HG03135 (cell line): Measurements from ENCODE around the gene ZKSCAN3.
"Not testable (repeated sequence)": the region's sequence is repeated elsewhere in the genome, so short reads cannot be mapped to it uniquely, and the experiment has no call there.

Source experiments
- ATAC-seq: cut with Tn5 transposase; IDR thresholded peaks from one replicate; pipeline ENCODE4 v1.9.1; 2021; ENCODE audit warnings: mild to moderate bottlenecking, moderate library complexity; ENCODE audit not compliant: unreplicated experiment

Gene ZKSCAN3

DNA sequence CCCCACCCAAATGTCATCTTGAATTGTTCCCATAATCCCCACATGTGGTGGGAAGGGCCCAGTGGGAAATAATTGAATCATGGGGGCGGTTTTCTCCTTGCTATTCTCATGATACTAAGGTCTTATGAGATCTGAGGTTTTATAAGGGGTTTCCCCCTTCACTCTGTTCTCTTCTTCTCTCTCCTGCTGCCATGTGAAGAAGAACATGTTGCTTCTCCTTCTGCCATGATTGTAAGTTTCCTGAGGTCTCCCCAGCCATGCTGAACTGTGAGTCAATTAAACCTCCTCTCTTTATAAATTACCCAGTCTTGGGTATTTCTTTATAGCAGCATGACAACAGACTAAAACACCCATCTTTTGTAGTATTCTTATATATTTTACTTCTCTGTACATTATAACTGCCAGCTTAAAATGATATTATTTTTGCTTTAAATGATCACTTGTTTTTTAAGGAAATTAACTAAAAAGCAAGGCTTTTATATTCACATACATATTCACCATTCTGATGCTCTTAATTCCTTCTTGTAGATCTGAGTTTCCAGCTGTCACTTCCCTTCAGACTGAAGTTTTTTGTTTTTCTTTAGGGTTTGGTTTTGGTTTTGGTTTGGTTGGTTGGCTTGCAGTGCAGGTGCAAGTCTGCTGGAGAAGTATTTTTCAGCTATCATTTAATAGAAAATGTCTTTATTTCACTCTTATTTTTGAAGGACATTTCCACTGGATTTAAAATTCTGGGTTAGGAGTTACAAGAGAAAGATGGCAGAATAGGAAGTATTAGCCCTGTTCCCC lies 9.2 kb upstream of the ZKSCAN3 start:
- ATAC-seq = no peak

- no peak for ATAC-seq
Observed at GRCh38 chr6:28343898-28344677, 5.7 kb upstream of the ZKSCAN3 start.

- ATAC-seq = no peak
Observed at GRCh38 chr6:28345201-28345600, 4.5 kb upstream of the ZKSCAN3 start.

GRCh38 chr6:28347119-28347518 lies 2.6 kb upstream of the ZKSCAN3 start:
- ATAC-seq = no peak

DNA sequence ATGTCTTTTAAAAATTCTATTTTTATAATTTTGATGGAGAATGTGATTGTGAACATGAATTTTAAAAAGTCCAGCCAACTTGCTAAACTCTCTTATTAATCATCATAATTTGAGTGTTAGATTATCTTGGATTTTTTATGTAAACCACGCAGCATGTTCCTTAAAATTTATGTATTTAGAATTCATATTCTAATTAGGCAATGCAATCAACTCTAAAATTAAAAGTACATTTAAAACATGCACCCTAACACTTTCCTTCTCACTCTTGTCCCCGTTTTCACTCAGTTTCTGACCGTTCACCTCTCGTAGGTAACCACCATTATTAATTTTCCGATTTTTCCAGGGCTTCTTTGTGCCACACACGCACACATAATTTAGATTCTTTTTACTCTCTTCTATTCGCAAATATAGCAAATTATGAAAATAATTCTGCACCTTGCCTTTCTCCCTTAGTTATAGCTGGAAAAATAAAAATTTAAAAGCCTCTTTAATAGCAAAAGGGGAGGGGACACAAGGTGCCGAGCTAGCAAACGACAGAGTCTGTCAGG lies 329 bp upstream of the ZKSCAN3 start:
- no peak for ATAC-seq

DNA sequence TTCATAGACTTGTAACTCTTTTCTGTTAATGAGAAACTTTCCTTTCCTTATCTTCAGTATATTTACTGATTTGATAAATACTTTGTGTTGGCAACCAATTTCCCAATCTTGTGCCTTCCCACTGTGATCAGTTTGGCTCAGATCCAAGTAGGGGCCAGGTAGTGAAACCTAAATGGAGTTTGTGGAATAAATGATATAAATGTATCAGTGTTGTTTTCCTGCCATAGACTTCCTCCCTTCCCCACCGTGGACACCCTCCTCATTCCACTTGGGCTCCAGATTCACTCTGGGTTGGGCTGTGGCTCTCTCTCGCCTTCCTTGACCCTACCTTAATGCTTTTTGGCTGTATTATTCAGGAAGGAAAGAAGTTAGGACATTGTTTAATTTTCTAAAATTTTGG lies 1.3 kb downstream of the ZKSCAN3 start:
- no peak for ATAC-seq

- ATAC-seq = no peak
Observed at GRCh38 chr6:28351493-28351925, 1.8 kb downstream of the ZKSCAN3 start.

GRCh38 chr6:28353356-28353755 lies 3.6 kb downstream of the ZKSCAN3 start:
- ATAC-seq = no peak

- ATAC-seq = no peak
Observed at GRCh38 chr6:28353981-28354676, 4.4 kb downstream of the ZKSCAN3 start.

DNA sequence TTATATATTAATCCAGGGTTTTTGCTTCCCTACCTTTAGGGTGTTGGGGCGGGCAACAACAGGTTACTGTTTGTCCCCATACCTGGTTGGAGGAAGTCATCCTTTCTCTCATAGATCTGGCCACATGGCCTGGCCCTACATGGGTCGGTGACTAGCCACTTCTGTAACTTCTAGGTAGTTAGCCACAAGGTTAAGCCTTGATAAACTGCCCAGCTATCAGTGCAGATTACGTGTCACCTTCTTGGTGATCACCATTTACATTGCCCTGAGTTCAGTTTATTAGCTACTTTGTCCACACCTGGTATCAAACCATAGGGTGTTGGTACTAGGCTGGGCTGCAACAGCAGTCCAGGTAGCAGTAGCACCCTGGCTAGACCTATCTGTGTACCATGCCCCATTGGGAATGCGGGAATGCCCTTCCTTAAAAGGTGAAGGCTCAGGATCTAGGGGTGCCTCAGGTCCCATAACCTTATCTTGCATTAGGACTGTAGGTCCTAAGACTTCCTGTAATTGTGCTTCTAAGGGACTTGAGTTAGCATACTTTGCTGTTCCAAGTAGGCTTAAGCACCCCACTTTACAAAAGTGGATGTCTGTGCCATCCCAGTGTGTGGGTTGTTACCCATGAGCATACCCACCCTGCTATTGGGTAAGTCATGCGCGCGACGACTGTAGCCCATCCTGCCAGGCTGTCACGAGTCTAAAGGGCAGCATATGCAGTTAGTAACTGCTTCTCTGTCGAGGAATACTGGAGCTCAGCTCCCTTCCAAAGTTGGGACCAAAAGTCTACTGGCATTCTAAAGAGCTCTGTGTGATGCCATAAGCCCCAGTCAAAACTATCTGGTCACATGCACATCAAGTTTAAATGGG lies 5.2 kb downstream of the ZKSCAN3 start:
- ATAC-seq = no peak

- ATAC-seq = peak; percentile 63
Observed at GRCh38 chr6:28355743-28356665, 6.3 kb downstream of the ZKSCAN3 start.

- ATAC-seq = no peak
Observed at GRCh38 chr6:28356666-28357020, 6.9 kb downstream of the ZKSCAN3 start.

- no peak for ATAC-seq
Observed at GRCh38 chr6:28357036-28357435, 7.3 kb downstream of the ZKSCAN3 start.

- ATAC-seq = not testable (repeated sequence)
Observed at GRCh38 chr6:28359562-28359961, 9.8 kb downstream of the ZKSCAN3 start.

- no peak for ATAC-seq
Observed at GRCh38 chr6:28360961-28361360, 11.2 kb downstream of the ZKSCAN3 start.

DNA sequence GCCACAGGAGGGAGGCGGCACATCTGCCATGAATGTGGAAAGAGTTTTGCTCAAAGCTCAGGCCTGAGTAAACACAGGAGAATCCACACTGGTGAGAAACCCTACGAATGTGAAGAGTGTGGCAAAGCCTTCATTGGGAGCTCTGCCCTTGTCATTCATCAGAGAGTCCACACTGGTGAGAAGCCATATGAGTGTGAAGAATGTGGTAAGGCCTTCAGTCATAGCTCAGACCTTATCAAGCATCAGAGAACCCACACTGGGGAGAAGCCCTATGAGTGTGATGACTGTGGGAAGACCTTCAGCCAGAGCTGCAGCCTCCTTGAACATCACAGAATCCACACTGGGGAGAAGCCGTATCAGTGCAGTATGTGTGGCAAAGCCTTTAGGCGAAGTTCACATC lies 15.8 kb downstream of the ZKSCAN3 start:
- ATAC-seq = not testable (repeated sequence)

- no peak for ATAC-seq
Observed at GRCh38 chr6:28368522-28368921, 18.8 kb downstream of the ZKSCAN3 start.

- no peak for ATAC-seq
Observed at GRCh38 chr6:28369463-28369862, 19.7 kb downstream of the ZKSCAN3 start.

DNA sequence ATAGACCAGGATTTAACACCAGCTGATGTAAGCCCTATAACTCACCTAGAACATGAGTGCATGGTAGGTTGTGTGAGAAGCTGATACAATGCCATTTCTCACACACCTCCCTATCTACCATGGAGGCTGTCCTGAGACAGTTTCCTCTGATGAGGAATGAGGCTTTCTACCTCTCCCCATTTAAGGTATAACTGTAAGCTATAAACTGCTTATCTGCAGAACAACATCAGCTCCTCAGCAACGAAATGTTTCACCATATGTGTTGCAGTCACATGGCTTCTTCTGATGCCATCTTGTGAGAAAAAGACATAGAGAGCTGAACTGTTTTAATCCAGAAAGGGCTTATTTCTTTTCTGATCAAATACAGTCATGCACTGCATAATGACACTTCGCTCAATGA lies 20.7 kb downstream of the ZKSCAN3 start:
- no peak for ATAC-seq
